Activated CD4-positive, alpha-beta T cell treated with anti-CD3 and anti-CD28 coated beads, Interleukin-2, amount 50 U/mL, for 4 hours (primary cell): ENCODE measurements around the gene CACNA1D.
A peak's percentile ranks its signal among the peaks of the same experiment; 100 is the strongest.

Source experiments
- DNase-seq, 2 experiments: peaks; one replicate each; pipeline ENCODE4 v3.0.0-alpha.2; 2020

The CACNA1D gene

DNA sequence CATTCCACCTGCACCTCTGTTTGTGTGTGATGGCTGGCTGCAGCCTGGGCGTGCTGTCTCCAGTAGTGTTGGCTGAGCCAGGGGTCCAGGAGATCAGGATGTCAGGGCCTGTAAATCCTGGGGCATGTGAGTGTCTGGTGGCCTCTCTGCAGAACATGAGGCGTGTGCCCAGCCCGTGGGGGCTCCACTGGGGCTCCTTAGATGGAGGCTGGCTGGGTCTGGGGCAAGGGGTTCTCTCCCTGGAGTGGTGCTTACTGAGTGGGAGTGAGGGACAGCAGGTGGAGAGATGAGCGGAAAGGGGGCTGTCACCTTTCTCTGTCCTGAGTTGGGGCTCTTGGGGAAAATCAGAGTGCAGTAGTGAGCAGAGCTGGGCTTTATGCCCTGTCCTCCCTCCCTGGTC, 199.6 kb downstream of the CACNA1D start:
- DNase-seq = no peak

DNA sequence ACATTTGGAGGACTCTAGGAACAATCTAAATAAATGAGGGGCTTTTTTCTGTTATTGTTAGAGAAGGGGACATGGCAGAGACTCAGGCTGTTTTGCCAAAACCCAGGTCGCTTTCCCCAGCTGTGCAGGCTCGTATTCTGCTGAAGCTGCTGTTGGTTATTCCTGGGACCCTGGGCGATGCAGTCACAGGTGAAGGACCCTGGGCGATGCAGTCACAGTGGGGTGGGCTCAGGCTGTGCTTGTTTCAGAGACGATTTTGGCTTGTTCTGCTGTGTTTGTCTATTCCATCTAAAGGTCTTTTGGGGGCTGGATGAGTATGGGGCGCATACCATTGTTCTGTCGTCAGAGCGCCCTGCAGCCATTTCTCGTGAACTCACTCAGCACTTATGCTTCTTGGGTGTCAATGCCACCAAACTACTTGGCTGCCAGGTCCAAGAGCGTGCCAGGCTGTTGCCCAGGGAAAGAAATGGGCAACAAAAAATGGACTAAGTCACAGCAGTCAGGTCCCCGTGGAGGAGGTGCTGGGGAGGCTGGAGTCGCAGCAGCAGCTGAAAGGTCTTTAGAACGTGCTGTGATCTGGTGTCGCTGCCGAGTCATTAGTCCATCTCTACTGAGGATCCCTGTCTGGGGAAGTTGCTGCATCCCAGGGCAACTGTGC, 200.4 kb downstream of the CACNA1D start:
- no peak for DNase-seq

DNA sequence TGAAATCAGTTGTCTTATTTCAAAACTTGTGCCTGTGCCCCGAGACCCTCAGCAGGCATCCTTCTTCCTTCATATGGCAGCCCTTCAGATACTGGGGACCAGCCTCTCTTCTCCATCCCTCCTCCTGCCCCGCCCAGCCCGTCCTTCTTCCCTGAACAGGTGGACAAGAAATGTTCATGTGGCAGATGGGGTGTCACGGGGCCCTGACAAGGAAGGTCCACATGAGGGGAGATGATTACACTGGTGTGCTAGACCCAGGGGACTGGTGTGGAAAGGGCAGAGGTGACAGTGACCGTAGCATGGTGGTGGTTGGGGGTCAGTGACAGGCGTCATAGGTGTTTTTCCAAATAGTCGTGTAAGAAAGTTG, 200.9 kb downstream of the CACNA1D start:
- no peak for DNase-seq

DNA sequence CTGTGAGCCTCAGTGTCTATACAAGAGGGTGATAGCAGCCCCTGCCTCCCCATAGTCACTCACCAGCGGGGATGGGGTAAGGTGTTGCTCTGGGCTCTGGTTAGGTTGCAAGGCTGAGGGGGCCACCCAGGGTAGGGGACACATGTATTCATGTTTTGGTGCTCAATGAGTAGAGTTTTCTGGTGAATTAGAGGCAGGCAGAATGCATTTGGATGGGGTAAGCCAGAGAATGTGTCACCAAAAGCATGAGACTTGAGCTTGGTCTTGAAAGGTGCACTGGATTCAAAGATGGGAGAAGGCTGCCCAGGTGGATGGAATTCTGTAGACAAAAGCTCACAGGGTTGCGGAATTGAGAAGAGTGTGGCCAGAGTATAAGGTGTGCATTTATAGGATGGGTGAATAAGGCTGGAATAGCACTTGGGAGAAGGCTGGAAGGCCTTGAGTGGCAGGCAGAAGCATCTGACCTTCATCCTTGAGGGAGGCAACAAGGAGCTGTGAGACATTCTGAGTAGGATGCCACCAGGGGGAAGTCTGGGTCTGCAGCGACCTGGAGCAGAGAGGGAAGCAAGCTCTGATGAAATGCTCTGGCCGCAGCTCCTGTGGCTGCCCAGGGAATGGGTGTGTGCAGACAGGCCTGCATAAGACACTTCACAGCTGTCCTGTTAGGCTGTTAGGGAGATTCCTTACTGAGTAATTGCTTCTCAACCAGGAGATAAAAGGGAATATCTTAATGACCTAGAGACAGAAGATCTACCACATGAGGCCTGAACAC, 202.2 kb downstream of the CACNA1D start:
- DNase-seq = no peak

DNA sequence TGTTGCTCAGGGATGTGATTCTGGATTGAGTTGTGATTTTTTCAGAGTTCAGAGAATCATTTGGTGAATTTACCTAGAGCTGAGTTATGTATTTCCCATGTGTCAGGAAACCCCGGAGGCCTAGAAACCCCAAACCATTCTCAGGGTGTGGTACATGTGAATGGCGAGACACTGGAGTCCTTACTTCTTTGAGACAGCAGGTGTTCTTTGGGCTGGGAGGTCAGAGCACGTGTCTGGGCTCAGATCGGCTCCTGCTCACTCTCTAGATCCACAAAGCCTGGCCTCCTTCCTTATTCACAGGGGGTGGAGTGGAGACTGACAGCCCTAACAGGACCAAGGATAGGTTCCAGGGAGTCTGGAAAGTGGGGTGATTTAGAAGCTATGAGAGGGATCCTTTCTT, 206.0 kb downstream of the CACNA1D start:
- DNase-seq = no peak

DNA sequence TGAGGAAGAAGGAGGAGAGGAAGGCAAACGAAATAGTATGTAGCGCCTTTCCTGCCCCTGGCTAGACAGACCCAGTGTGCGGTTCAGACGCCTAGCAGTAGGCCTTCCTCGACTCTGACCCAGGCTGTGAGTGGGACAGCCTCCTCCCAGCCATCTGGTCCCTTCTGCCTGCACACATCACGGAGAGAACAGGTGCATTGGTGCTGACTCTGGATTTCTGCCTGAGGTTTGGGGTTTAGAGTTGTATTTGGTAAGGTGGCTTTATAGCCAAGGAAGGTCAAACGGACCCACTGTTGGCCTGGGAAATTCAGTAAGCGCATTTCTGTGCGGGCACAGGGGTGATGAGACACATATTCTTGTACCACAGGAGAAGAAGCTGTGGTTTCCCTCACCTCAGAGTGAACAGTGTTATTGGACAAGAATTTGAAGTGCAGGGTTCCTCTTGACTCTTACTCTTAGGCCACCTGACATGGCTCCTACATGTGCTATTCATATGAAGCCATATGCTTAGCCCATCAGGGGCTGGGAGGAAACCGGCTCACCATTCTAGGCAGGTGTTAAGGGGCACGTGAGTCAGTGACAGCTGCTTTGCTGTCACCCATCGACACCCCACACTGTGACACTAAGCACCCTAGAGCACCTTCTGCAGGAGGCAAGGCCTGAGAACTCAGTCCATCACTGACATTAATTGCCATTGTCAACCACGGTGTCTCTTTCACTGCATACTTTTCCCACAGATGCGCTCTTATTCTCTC, 208.5 kb downstream of the CACNA1D start:
- no peak for DNase-seq

DNA sequence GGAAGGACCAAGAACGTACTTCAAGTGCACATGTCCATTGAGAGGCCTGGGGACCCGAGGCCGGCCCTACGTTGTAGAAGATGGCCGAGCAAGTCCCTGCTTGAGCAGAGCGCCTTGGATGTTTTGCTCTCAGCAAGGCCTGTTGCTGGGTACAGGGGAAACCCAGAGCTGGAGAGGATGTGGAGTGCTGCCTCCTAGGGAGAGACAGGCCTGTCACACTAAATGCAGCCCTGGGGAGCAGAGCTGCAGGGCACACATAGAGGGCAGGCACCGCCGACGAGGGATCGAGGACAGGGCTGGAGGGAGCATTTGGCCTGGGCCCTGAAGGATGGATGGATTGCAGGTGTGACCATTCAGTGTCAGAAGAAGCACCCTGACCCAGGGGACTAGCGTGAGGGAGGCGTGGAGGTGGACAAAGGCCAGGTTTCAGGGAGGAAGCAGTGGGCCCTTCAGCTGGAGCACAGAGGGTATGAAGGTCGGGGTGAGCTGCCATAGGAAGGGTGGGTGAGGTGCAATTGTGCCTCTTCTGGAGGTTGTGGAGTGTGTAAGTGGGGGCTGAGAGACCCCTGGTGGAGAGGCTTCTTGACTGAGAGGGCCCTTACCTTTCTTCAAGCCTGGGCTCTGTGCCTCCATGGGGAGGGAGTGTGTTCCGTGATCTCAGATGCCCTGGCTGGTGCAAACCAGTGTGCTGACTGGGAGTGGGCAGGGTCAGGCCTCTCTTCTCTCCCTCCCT, 209.4 kb downstream of the CACNA1D start:
- no peak for DNase-seq

DNA sequence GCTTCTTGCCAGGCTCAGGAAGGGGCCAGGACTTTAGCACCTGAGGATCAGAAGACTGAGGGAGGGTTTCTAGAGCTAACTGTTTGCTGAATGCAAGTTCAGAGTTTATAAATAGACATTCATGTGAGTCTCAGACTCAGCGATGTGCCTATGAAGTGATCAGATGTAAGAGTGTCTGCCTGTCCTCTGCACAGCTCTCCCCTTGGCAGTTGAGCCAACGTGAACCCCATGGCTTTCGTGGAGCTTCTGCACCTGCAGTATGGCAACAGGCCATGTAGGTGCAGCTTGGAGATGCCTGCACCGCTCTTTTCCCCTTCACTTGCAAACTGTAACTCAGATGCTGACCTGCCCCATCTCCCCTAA, 209.9 kb downstream of the CACNA1D start:
- DNase-seq = no peak

DNA sequence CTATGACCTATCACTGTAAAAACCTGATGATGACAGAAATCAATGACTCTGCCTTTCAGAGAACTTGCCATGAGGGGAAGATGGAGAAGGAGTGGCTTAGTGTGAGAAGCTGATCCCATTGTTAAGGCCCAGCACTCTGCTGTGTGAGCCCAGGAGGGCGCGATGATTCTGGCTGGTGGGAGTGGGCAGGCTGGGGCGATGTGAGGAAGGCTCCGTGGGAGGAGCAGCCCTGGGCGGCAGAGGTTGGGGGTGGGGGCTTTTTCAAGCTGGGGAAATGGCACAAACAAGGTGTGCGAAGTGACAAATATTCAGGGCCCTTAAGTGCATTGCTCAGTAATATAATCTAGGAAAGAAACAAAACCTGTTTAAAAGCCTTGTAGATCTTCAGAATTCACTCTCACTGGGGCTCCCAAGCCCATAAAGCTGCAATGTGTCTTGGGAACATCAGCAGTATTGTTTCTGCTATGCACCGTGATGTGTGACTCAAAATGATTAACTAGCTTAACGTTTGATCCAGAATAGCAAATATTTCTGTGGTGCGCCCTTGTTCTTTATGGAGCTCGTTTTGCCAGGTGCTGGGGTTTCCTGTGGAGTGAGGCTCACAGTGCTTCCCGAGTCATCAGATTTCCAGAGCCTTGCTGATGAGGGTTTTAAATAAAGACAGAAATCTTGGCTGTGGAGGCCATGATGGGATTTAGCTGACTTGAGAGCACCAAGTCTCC, 210.8 kb downstream of the CACNA1D start:
- DNase-seq = no peak

DNA sequence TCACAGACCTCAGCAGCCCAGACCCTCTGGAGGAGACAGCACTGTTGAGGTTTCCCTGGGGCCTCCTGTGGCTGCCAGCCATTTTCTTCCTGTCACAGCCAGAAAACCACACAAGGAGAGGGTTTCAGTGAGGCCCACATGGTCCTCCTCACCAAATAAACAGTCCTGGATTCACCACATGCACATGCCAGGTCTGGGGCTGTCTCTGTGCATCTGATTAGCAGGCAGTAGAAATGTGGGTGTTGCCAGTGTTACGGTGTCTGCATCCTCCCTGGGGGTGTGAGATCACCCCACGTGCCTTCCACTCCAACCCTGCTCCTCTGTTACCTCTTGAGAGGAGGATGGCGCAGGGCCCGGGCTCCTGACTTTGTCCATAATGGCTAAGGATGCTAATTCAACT, 211.4 kb downstream of the CACNA1D start:
- DNase-seq = no peak

DNA sequence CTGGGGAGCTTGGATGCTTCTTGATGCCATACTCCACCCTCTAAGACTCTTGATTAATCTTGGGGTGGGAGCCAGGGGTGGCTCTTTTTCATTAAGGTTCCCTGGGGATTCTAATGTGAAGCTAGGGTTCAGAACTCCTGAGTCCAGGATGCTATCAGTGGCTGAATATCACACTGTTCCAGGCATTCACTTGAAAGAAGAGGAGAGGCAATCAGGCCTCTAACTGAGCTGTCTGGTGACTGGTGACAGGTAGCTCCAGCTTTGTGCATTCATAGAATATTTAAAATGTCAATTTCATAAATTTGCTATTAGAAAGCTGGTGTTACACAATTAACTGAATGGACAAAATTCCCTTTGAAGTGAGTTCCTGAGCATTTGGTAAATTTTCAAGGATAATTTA, 212.8 kb downstream of the CACNA1D start:
- no peak for DNase-seq

DNA sequence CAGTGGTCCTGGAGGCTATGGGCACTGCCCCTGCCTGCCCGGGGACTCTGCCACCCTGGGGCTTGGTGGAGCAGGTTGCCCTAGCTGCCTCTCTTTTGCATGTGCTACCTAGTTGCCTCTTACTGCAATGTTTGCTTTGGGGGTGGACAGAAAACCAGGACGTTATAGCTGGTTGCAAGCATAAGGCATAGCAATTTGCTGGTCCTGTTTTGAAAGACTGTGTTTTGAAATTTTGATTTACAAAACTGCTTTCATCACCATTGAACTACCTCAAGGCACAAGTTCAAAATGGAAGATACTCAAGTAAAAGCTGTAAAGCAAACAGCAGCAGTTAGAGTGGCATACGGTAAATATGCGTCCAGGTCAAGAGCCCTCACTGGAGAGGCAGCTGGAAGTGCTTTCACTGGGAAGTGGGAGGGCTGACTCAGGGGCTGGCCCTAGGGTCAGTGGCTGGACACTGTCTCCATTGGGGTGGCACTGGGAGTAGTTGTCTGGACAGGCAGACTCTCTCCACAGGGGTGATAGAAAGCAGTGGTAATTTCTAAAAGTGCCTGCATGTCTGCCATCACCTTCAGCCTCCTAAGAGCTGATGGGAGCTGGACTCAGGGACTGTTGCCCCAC, 213.7 kb downstream of the CACNA1D start:
- DNase-seq = no peak

DNA sequence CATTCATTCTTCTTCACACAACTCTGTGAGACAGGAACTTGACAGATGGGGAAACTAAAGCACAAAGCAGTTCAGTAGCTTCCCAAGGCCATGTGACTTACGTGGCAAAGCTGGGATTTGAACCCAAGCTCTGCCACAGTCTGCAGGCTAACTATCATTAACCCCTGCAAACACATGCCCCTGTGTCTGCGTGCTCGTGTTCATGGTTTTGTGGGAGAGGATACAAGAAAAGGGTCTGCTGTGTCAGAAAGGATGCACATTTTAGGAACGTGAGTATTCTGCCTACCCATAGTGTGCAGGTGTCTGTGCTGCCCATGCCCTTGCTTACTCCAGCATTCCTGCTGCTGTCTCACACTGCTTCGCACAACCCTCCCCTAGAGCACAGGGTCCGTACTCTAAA, 214.8 kb downstream of the CACNA1D start:
- no peak for DNase-seq

DNA sequence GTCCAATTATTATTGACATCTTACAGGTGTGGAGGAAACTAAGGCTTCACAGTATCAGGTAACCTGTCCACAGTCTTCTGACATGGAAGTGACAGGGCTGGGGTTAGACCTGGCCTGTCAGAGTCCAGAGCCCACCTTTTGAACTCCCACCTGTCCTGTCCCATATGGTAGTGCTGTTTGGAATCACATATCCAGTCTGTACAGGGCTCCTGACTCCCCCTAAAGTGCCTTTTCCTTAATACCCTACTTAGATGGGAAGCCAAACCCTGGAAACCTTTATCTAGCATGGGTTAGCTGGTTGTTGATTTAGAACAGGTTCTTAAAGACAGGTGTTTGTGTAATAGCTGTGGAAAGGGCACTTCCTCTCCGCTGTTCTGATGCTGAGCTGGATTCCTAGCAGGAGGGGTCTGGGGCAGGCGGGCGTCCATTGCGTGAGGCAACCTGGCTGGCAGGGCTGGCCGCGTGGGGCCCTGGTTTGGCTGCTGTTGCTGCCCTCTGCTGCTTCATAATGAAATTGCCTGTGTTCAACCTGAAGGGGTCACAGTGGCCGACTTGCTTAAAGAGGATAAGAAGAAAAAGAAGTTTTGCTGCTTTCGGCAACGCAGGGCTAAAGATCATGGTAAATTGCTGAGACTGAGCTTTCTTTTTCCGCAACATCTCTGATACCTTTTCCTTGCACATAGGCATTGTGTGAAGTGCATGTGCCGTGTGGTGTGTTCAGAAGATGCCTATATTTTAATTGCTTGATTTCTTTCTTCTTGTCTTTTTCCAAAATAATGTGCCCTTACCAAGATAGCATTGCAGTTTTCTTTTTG, 215.7 kb downstream of the CACNA1D start:
- DNase-seq = peak; percentile 37 to 44

DNA sequence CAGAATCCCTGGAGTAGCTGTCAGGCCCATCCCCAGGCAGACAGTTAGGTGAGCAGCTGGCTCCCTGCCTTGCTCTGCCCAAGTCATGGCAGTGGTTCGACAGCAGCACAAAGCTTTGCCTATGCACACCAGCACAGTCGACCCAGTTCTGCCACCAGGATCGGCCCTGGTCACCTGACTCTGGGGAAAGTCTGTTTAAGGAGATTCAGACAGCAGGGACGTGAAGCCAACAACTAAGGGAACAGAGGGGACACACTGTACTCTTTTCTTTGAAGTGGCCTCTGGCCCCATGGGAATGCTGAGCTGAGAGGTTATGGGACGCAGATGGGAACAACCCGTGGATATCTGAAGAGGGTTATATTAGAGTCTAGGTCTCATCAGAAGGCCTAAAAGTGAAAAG, 217.0 kb downstream of the CACNA1D start:
- no peak for DNase-seq

DNA sequence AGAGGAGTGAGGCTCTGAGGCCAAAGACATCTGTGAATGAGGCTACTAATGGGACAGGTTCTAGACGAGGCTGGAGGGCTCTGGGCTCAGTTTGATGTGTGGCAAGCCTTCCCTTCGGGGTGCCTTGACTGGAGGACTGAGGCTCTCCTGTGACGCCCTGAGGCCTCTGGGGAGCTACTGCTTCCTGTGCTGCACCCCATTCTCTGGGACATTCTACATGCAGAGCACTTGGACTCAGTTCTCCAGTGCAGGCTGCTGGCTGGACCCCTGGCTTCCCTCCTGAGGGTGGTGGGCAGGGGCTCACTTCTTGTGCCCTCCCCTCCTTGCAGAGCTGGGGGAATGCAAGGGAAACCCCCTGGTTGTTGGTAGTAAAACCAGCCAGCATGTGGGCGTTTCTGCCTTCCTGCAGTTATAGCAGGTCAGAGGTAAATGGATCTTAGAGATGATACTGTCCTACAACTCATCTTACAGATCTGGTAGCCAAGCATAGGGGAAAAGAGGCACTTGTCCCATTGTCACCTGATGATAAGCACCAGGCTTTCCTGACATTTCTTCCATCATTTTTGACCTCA, 218.5 kb downstream of the CACNA1D start:
- no peak for DNase-seq

DNA sequence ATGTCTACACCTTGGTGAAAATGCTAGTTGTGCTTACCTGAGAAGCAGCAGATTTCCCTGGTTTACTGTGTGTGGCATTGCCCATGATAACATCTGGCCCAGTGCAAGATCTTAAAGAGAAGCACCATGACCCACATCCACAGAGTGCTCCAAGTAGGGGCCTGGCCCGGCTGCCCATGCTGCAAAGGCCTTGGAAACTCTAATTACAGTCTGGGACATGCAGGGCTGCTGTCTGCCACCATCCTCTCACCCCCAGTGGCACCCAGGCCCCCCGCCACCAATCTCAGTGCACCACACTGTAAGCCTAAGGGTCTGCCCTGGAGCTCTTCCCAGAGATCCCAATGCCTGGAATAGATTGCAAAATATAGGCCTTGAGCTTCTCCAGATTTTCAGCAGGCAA, 219.2 kb downstream of the CACNA1D start:
- DNase-seq = no peak

DNA sequence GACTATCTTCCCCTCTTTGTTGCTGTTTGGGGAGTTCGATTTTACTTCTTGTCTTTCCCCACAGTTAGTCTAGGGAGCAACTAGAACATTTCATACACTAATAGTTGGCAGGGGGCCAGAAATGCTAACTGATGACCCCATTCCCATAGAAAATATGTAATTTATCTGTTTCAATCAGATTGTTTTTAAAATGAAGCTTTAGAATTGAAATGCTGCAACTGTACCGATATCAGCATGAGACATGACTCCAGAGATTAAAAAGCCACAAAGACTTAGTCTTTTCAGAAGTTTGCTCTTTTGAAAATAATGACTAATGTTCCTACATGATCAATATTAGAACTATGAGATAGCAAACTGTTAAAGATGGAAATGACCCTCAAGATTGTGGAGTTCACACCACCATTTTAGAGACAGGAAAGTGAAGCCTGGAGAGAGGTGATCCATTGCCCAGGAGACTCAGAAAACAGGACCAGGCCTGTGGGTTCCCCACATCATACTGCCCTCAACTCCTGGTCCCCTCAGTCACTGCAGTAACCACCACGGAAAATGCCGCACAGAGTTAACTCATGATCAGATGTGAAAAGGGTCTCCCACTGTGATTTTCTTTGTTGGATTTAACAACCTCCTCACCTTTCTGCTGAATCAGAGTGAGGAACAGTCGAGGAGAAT, 221.5 kb downstream of the CACNA1D start:
- no peak for DNase-seq

DNA sequence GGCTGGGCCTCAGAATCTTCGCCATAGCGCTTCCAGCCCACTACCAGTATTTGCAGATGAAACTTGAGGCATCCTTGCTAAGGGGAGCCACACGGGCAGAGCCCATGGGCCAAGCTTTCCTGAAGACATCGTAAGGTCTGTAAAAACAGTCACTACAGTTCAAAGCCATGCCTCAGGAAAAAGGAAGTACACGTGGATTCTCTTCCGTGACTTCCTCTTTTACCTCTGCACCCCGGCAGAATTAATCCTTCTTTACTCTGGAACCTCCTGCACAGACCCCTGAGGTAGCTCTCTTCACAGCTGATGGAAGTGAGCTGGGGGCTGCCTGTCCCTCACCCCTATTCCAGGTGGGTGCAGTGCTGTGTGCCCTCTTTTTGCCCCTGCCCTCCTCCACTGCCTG, 222.6 kb downstream of the CACNA1D start:
- no peak for DNase-seq

DNA sequence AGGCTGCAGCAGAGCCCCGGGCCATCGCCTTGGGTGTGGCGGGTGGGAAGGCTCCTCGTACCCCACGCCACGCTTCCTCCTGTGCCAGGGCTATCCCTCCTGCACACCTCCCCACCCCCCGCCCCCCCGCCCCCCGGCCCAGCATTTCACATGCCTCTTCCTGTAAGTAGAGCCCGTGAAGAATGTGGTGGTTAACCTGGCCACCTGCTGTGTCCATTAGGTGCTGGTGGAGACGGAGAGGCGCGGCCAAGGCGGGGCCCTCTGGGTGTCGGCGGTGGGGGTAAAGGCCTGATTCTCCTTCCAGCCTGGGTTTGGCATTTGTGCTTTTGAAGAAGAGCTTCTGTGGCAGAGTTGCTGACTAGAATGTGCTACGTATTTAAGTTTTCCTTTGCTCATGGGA, 224.1 kb downstream of the CACNA1D start:
- DNase-seq = no peak
